Adrenal gland (tissue), 5 donors: ENCODE data around the gene PHLDA1.

Source experiments
- POLR2A ChIP-seq, 2 donors: fragments of 450-650 bp; IDR thresholded peaks; one replicate each; pipeline ENCODE4 v1.6.1; 2017; ENCODE audit warnings: antibody characterized with exemption in 2 of 2, mild to moderate bottlenecking in 2 of 2, moderate library complexity in 1 of 2
- TF ChIP-seq, protein P1 (sequence below), 6 experiments: fragments of 450-650 bp in 4 of 6; fragments of 200-600 bp in 2 of 6; sonication (generic) in 1 of 6; IDR thresholded peaks; 1 replicate in 5 of 6; 2 replicates in 1 of 6; pipeline versions ENCODE4 v1.5.1 to v1.8.0; 2016 to 2021; ENCODE audit warnings: antibody characterized with exemption in 6 of 6, mild to moderate bottlenecking in 2 of 6, moderate library complexity in 1 of 6
- donor health status: DM: no; HTN: no; CAD: no.

DNA sequence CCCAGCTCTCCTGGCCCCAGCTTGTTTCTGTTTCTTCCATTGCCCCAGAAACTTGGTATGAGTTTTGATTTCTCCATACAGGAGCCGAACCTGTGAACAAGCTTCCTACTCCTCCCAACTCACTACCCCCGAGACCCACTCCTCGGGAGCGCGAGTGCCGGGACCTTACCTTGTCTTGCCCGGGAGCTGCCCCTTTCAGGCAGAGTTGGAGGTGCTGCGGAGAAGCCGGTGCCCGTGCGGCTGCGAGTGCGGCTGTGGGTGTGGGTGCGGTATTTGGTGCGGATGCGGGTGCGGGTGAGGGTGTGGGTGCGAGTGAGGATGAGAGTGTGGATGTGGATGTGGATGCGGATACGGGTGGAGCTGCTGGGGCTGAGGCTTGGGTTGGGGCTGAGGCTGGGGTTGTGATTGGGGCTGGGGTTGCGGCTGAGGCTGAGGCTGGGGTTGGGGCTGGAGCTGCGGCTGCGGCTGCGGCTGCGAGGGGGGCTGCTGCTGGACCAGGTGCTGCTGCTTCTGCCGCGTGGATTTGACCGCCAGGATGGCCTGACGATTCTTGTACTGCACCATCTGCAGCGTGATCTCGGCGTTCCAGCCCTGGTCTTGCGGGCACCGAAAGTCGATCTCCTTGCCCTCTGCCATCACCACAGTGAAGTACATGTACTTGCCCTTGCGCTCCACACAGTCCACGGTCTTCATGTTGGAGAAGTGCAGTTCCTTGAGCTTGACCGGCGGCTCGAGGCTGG is 1.1 kb downstream of the PHLDA1 start:
- TF ChIP-seq, protein P1, sequence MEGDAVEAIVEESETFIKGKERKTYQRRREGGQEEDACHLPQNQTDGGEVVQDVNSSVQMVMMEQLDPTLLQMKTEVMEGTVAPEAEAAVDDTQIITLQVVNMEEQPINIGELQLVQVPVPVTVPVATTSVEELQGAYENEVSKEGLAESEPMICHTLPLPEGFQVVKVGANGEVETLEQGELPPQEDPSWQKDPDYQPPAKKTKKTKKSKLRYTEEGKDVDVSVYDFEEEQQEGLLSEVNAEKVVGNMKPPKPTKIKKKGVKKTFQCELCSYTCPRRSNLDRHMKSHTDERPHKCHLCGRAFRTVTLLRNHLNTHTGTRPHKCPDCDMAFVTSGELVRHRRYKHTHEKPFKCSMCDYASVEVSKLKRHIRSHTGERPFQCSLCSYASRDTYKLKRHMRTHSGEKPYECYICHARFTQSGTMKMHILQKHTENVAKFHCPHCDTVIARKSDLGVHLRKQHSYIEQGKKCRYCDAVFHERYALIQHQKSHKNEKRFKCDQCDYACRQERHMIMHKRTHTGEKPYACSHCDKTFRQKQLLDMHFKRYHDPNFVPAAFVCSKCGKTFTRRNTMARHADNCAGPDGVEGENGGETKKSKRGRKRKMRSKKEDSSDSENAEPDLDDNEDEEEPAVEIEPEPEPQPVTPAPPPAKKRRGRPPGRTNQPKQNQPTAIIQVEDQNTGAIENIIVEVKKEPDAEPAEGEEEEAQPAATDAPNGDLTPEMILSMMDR (IDR thresholded peaks at IDR 0.05): no peak
- TF ChIP-seq POLR2A (IDR thresholded peaks at IDR 0.05): no peak
